PFSK-1 (cell line): ENCODE measurements around the gene MORC3. TPM values are rescaled to one million over a fixed set of nuclear protein-coding genes. Genes with fewer than 3 reads are reported as not detected.

Experiments
- FOXP2 ChIP-seq: optimal IDR thresholded peaks from 2 replicates; pipeline ENCODE3; 2011; ENCODE audit warnings: borderline replicate concordance, control low read depth, inconsistent platforms; ENCODE audit not compliant: insufficient read depth; ENCODE audit errors: extremely low read length, extremely low read depth
- POLR2AphosphoS5 ChIP-seq: IDR thresholded peaks from 2 replicates; pipeline ENCODE4 v1.6.1; 2012; ENCODE audit warnings: low read depth, mild to moderate bottlenecking, control low read depth, low read length, moderate library complexity
- SIN3A ChIP-seq: IDR thresholded peaks from 2 replicates; pipeline ENCODE4 v1.6.1; 2012; ENCODE audit warnings: mild to moderate bottlenecking, low read length, moderate library complexity, borderline replicate concordance; ENCODE audit not compliant: insufficient read depth
- TAF1 ChIP-seq: IDR thresholded peaks from 2 replicates; pipeline ENCODE4 v1.6.1; 2012; ENCODE audit warnings: low read length, control low read depth, borderline replicate concordance; ENCODE audit not compliant: insufficient read depth
- polyA plus RNA-seq: library from polyadenylated mRNA; unstranded; fragments of >200 nt; gene quantifications from one replicate; pipeline ENCODE4 v1.2.1, GENCODE V29; 2012; ENCODE audit warnings: low read depth, missing spikeins; ENCODE audit not compliant: insufficient read length
- TF ChIP-seq, protein P1 (sequence below), 2 experiments: IDR thresholded peaks; 2 replicates each; pipeline versions ENCODE4 v1.6.1 to v1.8.0; 2011 to 2012; ENCODE audit warnings: low read depth in 2 of 2, low read length in 2 of 2, control low read depth in 1 of 2, inconsistent platforms in 1 of 2, mild to moderate bottlenecking in 1 of 2, moderate library complexity in 1 of 2; ENCODE audit not compliant: insufficient read depth in 1 of 2

Gene MORC3, protein sequence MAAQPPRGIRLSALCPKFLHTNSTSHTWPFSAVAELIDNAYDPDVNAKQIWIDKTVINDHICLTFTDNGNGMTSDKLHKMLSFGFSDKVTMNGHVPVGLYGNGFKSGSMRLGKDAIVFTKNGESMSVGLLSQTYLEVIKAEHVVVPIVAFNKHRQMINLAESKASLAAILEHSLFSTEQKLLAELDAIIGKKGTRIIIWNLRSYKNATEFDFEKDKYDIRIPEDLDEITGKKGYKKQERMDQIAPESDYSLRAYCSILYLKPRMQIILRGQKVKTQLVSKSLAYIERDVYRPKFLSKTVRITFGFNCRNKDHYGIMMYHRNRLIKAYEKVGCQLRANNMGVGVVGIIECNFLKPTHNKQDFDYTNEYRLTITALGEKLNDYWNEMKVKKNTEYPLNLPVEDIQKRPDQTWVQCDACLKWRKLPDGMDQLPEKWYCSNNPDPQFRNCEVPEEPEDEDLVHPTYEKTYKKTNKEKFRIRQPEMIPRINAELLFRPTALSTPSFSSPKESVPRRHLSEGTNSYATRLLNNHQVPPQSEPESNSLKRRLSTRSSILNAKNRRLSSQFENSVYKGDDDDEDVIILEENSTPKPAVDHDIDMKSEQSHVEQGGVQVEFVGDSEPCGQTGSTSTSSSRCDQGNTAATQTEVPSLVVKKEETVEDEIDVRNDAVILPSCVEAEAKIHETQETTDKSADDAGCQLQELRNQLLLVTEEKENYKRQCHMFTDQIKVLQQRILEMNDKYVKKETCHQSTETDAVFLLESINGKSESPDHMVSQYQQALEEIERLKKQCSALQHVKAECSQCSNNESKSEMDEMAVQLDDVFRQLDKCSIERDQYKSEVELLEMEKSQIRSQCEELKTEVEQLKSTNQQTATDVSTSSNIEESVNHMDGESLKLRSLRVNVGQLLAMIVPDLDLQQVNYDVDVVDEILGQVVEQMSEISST
- polyA plus RNA-seq, result 9.8 TPM

DNA sequence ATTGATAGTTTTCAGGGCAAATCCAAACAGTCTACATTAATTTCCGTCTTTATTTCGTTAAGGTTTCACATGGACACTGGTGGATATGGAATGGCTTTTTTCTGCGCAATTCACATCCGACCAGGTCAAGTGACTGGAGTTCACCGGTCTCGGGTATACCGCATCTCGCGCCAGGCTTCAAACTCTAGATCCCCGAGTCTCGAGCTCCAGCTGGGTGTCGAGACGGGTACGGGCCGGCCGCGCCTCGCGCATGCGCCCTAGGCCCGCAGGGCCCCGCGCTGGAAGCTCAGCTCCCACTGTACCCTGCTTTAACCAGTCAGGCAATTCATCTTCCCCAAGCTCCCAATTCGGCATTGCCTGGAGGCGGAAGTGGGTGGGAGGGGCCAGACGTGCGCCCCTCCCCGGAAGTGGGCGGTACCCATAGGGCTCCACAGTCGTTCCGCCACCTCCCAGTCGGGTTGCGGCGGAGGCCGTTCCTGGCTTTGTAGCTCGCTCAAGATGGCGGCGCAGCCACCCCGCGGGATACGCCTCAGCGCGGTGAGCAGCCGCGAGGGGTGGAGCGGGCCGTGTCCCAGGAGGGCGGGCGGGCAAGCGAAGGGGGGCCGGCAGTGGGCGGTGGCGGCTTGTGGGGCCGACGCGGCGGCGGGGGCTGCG is at the start of gene MORC3:
Gene MORC3 (plus strand): TSS at position 431 of the 654 bp plus-strand sequence. CDS start 68 bp downstream, at position 499.
- TF ChIP-seq TAF1 (peak; percentile 93), FOXP2 (peak; percentile 86), SIN3A (no peak), POLR2AphosphoS5 (peak; percentile 86)
- TF ChIP-seq, protein P1, sequence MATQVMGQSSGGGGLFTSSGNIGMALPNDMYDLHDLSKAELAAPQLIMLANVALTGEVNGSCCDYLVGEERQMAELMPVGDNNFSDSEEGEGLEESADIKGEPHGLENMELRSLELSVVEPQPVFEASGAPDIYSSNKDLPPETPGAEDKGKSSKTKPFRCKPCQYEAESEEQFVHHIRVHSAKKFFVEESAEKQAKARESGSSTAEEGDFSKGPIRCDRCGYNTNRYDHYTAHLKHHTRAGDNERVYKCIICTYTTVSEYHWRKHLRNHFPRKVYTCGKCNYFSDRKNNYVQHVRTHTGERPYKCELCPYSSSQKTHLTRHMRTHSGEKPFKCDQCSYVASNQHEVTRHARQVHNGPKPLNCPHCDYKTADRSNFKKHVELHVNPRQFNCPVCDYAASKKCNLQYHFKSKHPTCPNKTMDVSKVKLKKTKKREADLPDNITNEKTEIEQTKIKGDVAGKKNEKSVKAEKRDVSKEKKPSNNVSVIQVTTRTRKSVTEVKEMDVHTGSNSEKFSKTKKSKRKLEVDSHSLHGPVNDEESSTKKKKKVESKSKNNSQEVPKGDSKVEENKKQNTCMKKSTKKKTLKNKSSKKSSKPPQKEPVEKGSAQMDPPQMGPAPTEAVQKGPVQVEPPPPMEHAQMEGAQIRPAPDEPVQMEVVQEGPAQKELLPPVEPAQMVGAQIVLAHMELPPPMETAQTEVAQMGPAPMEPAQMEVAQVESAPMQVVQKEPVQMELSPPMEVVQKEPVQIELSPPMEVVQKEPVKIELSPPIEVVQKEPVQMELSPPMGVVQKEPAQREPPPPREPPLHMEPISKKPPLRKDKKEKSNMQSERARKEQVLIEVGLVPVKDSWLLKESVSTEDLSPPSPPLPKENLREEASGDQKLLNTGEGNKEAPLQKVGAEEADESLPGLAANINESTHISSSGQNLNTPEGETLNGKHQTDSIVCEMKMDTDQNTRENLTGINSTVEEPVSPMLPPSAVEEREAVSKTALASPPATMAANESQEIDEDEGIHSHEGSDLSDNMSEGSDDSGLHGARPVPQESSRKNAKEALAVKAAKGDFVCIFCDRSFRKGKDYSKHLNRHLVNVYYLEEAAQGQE (IDR thresholded peaks at IDR 0.05; ENCODE audit: insufficient read depth in 1 of 2, low read depth in 2 of 2, low read length in 2 of 2), result 0 out of 4 replicates have a peak, but pooled peaks of 1 of the 2 experiments have one; percentile 47

DNA sequence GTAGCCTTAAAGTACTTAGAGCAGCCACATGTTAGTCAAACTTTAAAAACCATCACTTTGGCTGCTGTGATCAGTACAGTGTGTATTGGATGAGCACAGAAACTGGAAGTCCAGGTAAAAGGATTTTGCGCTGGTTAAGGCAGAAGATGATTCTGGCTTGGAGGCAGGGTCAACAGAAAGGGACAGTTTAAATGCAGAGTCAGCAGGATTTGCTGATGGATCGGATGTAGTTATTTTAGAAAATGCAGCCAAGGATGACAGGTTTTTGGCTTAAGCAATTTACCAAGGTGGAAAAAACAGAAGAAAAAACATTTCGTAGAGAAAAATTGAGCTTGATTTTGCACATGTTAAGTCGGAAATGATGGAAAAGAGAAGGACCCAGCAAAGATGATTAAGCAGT is 45.9 kb upstream of the MORC3 start:
- TF ChIP-seq, protein P1 (IDR thresholded peaks at IDR 0.05; ENCODE audit: insufficient read depth in 1 of 2, low read depth in 2 of 2, low read length in 2 of 2), result no peak
- TF ChIP-seq FOXP2 (no peak), SIN3A (no peak), POLR2AphosphoS5 (no peak), TAF1 (no peak)

- TF ChIP-seq, protein P1 (IDR thresholded peaks at IDR 0.05; ENCODE audit: insufficient read depth in 1 of 2, low read depth in 2 of 2, low read length in 2 of 2), result no peak
- TF ChIP-seq POLR2AphosphoS5 (no peak), FOXP2 (no peak), SIN3A (no peak), TAF1 (no peak)
Observed at GRCh38 chr21:36282568-36283230, 37.3 kb upstream of the MORC3 start.

GRCh38 chr21:36288651-36289243 is 31.2 kb upstream of the MORC3 start:
- TF ChIP-seq, protein P1 (IDR thresholded peaks at IDR 0.05; ENCODE audit: insufficient read depth in 1 of 2, low read depth in 2 of 2, low read length in 2 of 2), result no peak
- TF ChIP-seq SIN3A (no peak), FOXP2 (no peak), TAF1 (no peak), POLR2AphosphoS5 (no peak)
